Naive B cell (primary cell): ENCODE results near the gene SEMA6A. TPM values are rescaled to one million over a fixed set of nuclear protein-coding genes. Genes with fewer than 3 reads are reported as not detected.

Source experiments
- ATAC-seq, 2 donors: fragments of 150-1000 bp; cut with Tn5 transposase; 2 replicates each; pipeline ENCODE4 v1.10.0; 2021; ENCODE audit warnings: low read depth in 2 of 2, mild to moderate bottlenecking in 2 of 2, moderate library complexity in 2 of 2
- DNase-seq: peaks from one replicate; pipeline ENCODE4 v3.0.0; 2022
- H3K27ac Mint-ChIP-seq, 6 donors: one replicate each; pipeline ENCODE4 v1.8.0; 2020 to 2022; ENCODE audit warnings: mild to moderate bottlenecking in 6 of 6, mixed read lengths in 6 of 6, moderate library complexity in 5 of 6, inconsistent platforms in 2 of 6
- H3K27me3 Mint-ChIP-seq, 3 donors: one replicate each; pipeline ENCODE4 v1.8.0; 2021 to 2022; ENCODE audit warnings: mixed read lengths in 3 of 3, mild to moderate bottlenecking in 1 of 3
- H3K36me3 Mint-ChIP-seq, 2 donors: one replicate each; pipeline ENCODE4 v1.8.0; 2020 to 2022; ENCODE audit warnings: mixed read lengths in 2 of 2, inconsistent platforms in 1 of 2, mild to moderate bottlenecking in 1 of 2
- H3K4me1 Mint-ChIP-seq, 3 donors: one replicate each; pipeline ENCODE4 v1.8.0; 2020 to 2022; ENCODE audit warnings: mixed read lengths in 3 of 3, inconsistent platforms in 1 of 3, mild to moderate bottlenecking in 1 of 3, moderate library complexity in 1 of 3
- H3K4me3 Mint-ChIP-seq, 8 donors: one replicate each; pipeline ENCODE4 v1.8.0; 2020 to 2022; ENCODE audit warnings: mild to moderate bottlenecking in 8 of 8, mixed read lengths in 8 of 8, moderate library complexity in 8 of 8, inconsistent platforms in 2 of 8
- H3K9me3 Mint-ChIP-seq, 7 donors: one replicate each; pipeline ENCODE4 v1.8.0; 2020 to 2022; ENCODE audit warnings: mixed read lengths in 7 of 7, mild to moderate bottlenecking in 5 of 7, inconsistent platforms in 2 of 7, moderate library complexity in 1 of 7
- polyA plus RNA-seq, 6 donors: library from polyadenylated mRNA; unstranded; fragments of 300-500 nt; fragmentation: Illumina TruSeq; gene quantifications; one replicate each; pipeline ENCODE4 v1.2.3, GENCODE V29; 2021; ENCODE audit warnings: low read depth in 6 of 6

Gene SEMA6A
- polyA plus RNA-seq, 6 donors from 2014 or later = 0.48 to 1.6 (median 1.1) TPM; not detected in 1

GRCh38 chr5:116573279-116573701 lies 1.3 kb downstream of the SEMA6A start:
- H3K9me3 Mint-ChIP-seq = peaks cover 0 to 1% (median 0%) of the 10 kb centered on the region in 7 donors
- no peaks in the 10 kb centered on the region for H3K36me3 Mint-ChIP-seq
- DNase-seq (no peak), ATAC-seq (no peak)
- H3K27ac Mint-ChIP-seq = peak overlapping the region in 2 of 6 donors; percentile 44 to 72
- peaks cover 55 to 85% (median 76%) of the 10 kb centered on the region in 3 donors for H3K27me3 Mint-ChIP-seq
- H3K4me1 Mint-ChIP-seq = peaks cover 20 to 38% (median 33%) of the 10 kb centered on the region in 3 donors
- H3K4me3 Mint-ChIP-seq = peak overlapping the region; percentile 68 to 88 (median 80)

DNA sequence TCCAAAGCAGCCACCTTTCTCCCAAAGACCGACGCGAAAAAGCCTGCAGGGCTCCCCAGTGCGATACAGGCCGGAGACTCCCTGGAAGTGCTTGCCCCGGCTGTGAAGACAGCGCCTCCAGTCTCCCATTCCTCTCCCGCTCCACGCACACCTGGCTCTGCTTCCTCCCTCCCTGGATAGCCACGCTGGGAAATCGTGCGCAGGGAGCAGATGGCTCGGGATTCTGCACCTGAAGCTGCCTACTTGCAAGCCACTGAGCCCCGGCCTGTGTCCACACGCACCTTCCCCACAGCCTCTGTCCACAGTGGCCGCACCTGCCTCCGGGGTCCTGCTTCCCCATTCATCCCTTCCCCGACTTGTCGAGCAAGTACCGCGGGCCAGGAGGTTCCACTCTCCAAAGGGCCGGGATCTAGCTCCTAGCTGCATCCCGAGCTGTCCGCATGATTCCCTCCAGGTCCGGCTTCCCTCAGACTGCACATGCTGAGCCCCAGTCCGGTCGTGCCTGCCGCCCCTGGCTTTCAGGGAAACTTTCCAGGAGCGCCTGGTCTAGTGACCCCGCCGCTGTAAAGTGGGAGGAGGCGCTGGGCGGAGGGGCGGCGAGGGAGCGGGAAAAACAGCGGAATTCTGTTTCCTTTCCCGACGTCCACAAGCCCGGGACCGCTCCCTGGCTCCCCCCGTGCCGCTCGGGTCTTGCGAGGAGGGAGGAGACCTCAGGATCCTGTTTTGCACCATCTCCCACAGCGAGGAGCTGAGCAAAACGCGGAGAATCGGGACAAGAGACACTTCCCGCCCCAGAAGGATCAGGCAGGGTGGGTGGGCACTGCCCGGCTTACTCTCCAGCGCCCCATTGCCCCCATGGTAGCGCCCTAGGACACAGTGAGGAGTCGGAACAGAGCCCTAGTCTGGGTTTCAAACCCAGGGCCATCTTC lies 2.0 kb downstream of the SEMA6A start:
- Mint-ChIP-seq H3K4me1 (peaks cover 20 to 38% (median 33%) of the 10 kb centered on the region in 3 donors), H3K36me3 (no peaks in the 10 kb centered on the region), H3K27me3 (peaks cover 49 to 79% (median 75%) of the 10 kb centered on the region in 3 donors), H3K4me3 (peak overlapping the region; percentile 54 to 88 (median 80)), H3K27ac (peak overlapping the region in 2 of 6 donors; percentile 57 to 81), H3K9me3 (peaks cover 0 to 1% (median 0%) of the 10 kb centered on the region in 7 donors)
- ATAC-seq (no peak), DNase-seq (no peak)

DNA sequence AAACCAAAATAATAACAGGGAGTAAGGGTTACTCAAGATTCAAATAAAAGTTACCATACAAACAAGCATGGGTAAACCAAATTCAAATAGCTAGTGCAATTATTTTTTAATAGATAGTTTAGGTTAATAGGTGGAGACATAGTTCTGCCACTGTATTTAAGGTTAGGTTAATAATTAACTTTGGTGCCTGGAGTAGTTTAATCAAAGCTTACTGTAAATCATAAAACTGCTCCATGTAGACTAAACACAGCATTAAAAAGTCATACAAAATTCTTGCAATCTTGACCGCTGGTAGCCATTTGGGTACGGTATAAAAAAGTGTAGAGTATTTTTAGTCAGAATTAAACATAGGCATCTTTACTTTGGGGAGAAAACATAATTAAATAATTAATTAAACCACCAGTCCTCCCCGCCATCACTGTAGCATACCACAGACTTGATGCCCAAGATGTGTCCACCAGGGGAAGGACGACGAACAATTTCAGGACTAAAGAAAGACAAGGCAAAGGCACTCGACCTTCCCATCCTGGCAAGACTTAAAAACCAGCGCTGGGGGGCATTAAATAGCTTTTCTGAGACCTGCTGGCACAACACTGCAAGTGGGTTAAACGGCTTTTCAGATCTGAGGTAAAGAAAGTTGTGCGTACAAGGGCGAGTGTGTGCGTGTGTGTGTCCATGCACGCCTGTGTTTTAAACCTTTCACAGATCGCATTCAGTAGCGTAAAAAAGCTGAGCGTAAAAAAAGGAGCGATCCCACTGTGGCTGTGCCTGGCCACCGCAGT lies 2.9 kb downstream of the SEMA6A start:
- no peak overlapping the region for H3K27ac Mint-ChIP-seq
- peaks cover 20 to 38% (median 30%) of the 10 kb centered on the region in 3 donors for H3K4me1 Mint-ChIP-seq
- no peaks in the 10 kb centered on the region for H3K36me3 Mint-ChIP-seq
- no peak for DNase-seq
- peak overlapping the region in 3 of 8 donors; percentile 11 to 47 (median 25) for H3K4me3 Mint-ChIP-seq
- H3K9me3 Mint-ChIP-seq = peaks cover 0 to 1% (median 0%) of the 10 kb centered on the region in 7 donors
- no peak for ATAC-seq
- peaks cover 43 to 79% (median 75%) of the 10 kb centered on the region in 3 donors for H3K27me3 Mint-ChIP-seq

DNA sequence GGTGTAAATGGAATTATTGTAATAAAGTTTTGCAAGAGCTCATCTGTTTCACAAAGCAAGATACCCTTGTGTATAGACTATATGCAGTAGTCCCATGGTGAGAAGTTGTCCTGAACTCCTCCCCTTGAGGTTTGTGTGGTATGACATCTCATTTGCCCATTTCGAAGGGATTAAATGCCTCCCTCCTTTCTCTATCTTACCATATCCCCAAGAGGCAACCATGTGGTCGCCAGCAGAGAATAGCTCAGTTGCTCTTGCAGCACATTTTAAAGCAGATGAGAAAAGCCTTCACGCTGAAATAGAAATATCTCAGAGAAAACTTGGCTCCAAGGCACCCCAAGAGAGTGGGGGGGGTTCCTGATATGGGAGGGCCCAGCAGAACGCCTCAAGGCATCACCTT lies 4.6 kb downstream of the SEMA6A start:
- DNase-seq (no peak), ATAC-seq (no peak)
- H3K4me1 Mint-ChIP-seq = peaks cover 11 to 27% (median 18%) of the 10 kb centered on the region in 3 donors
- H3K27me3 Mint-ChIP-seq = peaks cover 32 to 67% (median 66%) of the 10 kb centered on the region in 3 donors
- H3K9me3 Mint-ChIP-seq = peaks cover 0 to 1% (median 0%) of the 10 kb centered on the region in 7 donors
- no peak overlapping the region for H3K4me3 Mint-ChIP-seq
- H3K36me3 Mint-ChIP-seq = no peaks in the 10 kb centered on the region
- no peak overlapping the region for H3K27ac Mint-ChIP-seq

DNA sequence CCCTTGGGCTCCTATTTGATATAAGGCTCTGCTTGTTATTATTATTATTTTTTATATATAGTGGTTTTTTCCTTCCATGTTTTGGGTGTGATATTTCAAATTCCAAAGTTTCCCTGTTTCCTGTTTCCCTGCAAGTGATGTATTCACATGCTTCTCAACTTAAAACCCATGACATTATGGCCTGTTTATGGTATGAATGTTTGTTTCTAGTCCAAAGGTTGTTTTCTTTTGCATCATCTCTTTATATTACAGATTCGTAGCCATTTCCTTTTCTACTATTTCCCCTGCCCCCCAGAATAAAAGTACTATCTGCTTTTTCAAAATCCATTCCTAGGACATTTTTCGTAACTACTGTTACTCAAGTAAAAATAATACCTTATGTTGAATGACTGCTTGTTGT lies 7.5 kb downstream of the SEMA6A start:
- Mint-ChIP-seq H3K4me3 (no peak overlapping the region), H3K4me1 (peaks cover 0 to 3% (median 3%) of the 10 kb centered on the region in 3 donors), H3K27me3 (peaks cover 22 to 39% (median 38%) of the 10 kb centered on the region in 3 donors), H3K9me3 (peaks cover 0 to 1% (median 0%) of the 10 kb centered on the region in 7 donors), H3K36me3 (no peaks in the 10 kb centered on the region), H3K27ac (no peak overlapping the region)
- ATAC-seq (no peak), DNase-seq (no peak)

DNA sequence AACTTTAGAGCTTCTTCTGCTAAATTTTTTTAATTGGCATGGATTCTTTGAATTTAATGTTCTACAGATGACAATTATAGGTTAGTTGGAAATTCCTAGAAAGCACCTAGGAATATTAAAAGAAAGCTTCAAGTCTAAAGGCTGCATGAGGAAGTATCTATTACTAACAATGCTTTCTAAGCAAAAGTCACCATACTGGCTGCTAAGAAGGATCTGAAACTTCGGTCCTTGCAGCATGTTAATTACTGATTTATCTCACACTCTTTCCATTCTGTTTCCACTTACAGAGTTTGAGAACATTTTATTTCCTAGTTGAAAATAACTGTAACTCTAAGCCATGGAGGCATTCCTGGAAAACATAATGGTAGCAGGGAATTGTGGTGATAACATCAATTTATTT lies 8.4 kb downstream of the SEMA6A start:
- ATAC-seq = no peak
- H3K4me3 Mint-ChIP-seq = no peak overlapping the region
- no peak for DNase-seq
- no peaks in the 10 kb centered on the region for H3K36me3 Mint-ChIP-seq
- peaks cover 0 to 1% (median 0%) of the 10 kb centered on the region in 7 donors for H3K9me3 Mint-ChIP-seq
- H3K27ac Mint-ChIP-seq = no peak overlapping the region
- peaks cover 22 to 30% (median 29%) of the 10 kb centered on the region in 3 donors for H3K27me3 Mint-ChIP-seq
- peaks cover 7 to 12% (median 11%) of the 10 kb centered on the region in 3 donors for H3K4me1 Mint-ChIP-seq

DNA sequence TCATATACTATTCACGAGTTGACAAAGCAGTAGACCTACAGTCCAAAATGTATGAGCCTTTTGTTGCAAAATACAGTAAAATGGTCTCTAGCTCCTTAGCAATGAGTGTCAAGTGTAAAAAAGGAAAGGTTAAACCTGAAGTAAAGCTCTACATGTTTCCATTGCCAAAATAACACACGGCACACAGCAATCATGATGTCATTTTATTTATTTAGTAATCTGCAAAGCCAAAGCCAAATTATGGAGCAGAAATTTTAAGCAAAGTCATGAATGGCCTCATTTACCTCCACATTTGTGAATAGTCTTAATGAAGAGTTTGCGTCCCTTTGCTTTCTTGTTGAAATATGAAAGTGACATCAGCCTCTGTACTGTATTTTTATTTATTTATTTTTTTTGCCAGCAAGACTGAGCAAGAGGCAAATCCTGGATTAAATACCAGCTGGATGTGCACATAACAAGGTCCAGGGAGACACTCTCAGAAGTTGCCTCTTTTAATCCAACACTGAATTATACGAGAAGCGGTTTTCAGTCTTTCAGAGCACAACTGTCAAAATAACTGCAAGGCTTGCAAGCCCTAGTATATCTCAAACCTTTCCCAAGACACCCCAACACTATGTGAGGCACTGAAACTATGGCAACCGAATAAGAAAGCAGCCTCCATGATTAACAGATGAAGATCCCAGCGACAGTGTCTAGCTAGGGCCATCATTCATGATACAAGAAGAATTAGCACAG lies 9.7 kb downstream of the SEMA6A start:
- ATAC-seq = no peak
- Mint-ChIP-seq H3K36me3 (no peaks in the 10 kb centered on the region), H3K9me3 (peaks cover 0 to 1% (median 0%) of the 10 kb centered on the region in 7 donors), H3K4me3 (no peak overlapping the region), H3K27me3 (peaks cover 16 to 17% (median 16%) of the 10 kb centered on the region in 3 donors), H3K27ac (no peak overlapping the region), H3K4me1 (peaks cover 7 to 16% (median 14%) of the 10 kb centered on the region in 3 donors)
- no peak for DNase-seq

DNA sequence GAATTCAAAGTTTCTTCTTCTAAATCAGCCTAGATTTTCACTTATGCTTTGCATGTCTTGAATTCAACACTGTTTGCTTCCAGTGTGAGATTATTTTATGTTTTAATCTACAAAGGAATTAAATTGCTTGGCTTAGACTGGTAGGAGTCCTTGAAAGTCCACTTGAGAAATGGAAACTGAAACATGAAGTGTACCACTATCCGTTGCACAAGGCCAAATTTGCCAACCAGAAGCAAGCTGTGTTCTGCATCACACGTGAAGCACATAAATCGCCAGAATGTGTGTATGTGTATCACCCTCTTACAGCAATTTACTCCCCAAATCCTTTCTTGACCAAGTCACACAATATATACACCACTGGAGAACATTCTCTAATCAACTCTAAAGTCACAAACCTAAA lies 10.3 kb downstream of the SEMA6A start:
- ATAC-seq (no peak), DNase-seq (no peak)
- peaks cover 0 to under 1% (median 0%) of the 10 kb centered on the region in 7 donors for H3K9me3 Mint-ChIP-seq
- peaks cover 7 to 22% (median 15%) of the 10 kb centered on the region in 3 donors for H3K4me1 Mint-ChIP-seq
- H3K36me3 Mint-ChIP-seq = no peaks in the 10 kb centered on the region
- H3K4me3 Mint-ChIP-seq = no peak overlapping the region
- peaks cover 10 to 11% (median 10%) of the 10 kb centered on the region in 3 donors for H3K27me3 Mint-ChIP-seq
- no peak overlapping the region for H3K27ac Mint-ChIP-seq

GRCh38 chr5:116563736-116564308 lies 10.8 kb downstream of the SEMA6A start:
- H3K36me3 Mint-ChIP-seq = no peaks in the 10 kb centered on the region
- H3K27ac Mint-ChIP-seq = no peak overlapping the region
- peaks cover 5 to 6% (median 5%) of the 10 kb centered on the region in 3 donors for H3K27me3 Mint-ChIP-seq
- H3K4me1 Mint-ChIP-seq = peaks cover 7 to 27% (median 19%) of the 10 kb centered on the region in 3 donors
- DNase-seq (no peak), ATAC-seq (no peak)
- peaks cover 0 to 2% (median 0%) of the 10 kb centered on the region in 7 donors for H3K9me3 Mint-ChIP-seq
- H3K4me3 Mint-ChIP-seq = no peak overlapping the region

DNA sequence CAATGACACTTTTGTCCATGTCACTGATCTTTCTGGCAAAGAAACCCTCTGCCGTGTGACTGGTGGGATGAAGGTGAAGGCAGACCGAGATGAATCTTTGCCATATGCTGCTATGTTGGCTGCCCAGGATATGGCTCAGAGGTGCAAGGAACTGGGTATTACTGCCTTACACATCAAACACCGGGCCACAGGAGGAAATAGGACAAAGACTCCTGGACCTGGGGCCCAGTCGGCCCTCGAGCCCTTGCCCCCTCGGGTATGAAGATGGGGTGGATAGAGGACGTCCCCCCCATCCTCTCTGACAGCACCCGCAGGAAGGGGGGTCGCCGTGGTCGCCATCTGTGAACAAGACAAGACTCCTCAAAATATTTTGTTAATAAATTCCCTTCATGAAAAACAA lies 12.0 kb downstream of the SEMA6A start:
- H3K9me3 Mint-ChIP-seq = peaks cover 0 to 2% (median 0%) of the 10 kb centered on the region in 7 donors
- H3K4me3 Mint-ChIP-seq = no peak overlapping the region
- H3K36me3 Mint-ChIP-seq = no peaks in the 10 kb centered on the region
- DNase-seq (no peak), ATAC-seq (no peak)
- peaks cover 7 to 27% (median 19%) of the 10 kb centered on the region in 3 donors for H3K4me1 Mint-ChIP-seq
- peak overlapping the region in 1 of 6 donors; percentile 38 for H3K27ac Mint-ChIP-seq
- peaks cover 0 to 4% (median 0%) of the 10 kb centered on the region in 3 donors for H3K27me3 Mint-ChIP-seq

GRCh38 chr5:116561658-116562057 lies 13.0 kb downstream of the SEMA6A start:
- DNase-seq = no peak
- Mint-ChIP-seq H3K27ac (peak overlapping the region in 3 of 6 donors; percentile 5 to 61 (median 38)), H3K4me3 (peak overlapping the region in 1 of 8 donors; percentile 20), H3K9me3 (peaks cover 0 to 2% (median 0%) of the 10 kb centered on the region in 7 donors), H3K36me3 (no peaks in the 10 kb centered on the region), H3K4me1 (peaks cover 7 to 27% (median 18%) of the 10 kb centered on the region in 3 donors), H3K27me3 (peaks cover 0 to 4% (median 0%) of the 10 kb centered on the region in 3 donors)
- peak; percentile 47 to 51 for ATAC-seq

DNA sequence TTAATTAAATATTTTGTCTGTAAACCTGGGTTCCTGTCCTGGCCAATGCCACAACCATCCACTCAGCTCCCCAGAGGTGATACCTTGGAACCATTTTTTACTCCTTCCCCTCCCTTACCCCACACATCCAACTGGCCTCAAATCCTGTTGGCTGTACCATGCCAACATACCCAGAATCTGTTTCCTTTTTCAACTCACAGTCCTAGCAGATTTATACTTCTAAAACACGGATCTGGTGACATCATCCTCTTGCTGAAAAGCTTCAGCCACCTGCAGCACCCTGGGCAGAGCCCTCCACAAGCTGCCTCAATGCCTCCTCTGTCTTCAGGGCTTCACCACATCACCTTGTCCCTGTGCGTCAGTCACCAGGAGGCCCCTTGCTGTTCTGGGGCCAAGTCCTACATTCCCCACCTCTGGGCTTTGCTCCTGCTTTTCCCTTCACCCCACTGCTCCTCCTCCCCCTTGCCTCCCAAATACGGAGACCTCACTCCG lies 14.9 kb downstream of the SEMA6A start:
- Mint-ChIP-seq H3K9me3 (peaks cover 0 to 2% (median 0%) of the 10 kb centered on the region in 7 donors), H3K27ac (peak overlapping the region in 4 of 6 donors; percentile 74 to 90 (median 77)), H3K27me3 (no peaks in the 10 kb centered on the region), H3K36me3 (no peaks in the 10 kb centered on the region), H3K4me1 (peaks cover 7 to 27% (median 16%) of the 10 kb centered on the region in 3 donors), H3K4me3 (peak overlapping the region in 1 of 8 donors; percentile 70)
- no peak for DNase-seq
- ATAC-seq = no peak
